Activated naive CD8-positive, alpha-beta T cell (primary cell): ENCODE results near the gene OR52A1.
"Not testable (repeated sequence)": the region's sequence is repeated elsewhere in the genome, so short reads cannot be mapped to it uniquely, and the experiment has no call there.

Experiments used
- H3K27ac Mint-ChIP-seq: one replicate; pipeline ENCODE4 v1.8.0; 2021; ENCODE audit warnings: mixed read lengths
- H3K27me3 Mint-ChIP-seq: one replicate; pipeline ENCODE4 v1.8.0; 2021; ENCODE audit warnings: mixed read lengths
- H3K36me3 Mint-ChIP-seq: one replicate; pipeline ENCODE4 v1.8.0; 2021; ENCODE audit warnings: mixed read lengths
- H3K4me1 Mint-ChIP-seq: one replicate; pipeline ENCODE4 v1.8.0; 2021; ENCODE audit warnings: low read depth, mixed read lengths
- H3K4me3 Mint-ChIP-seq: one replicate; pipeline ENCODE4 v1.8.0; 2021; ENCODE audit warnings: mild to moderate bottlenecking, mixed read lengths
- H3K9me3 Mint-ChIP-seq: one replicate; pipeline ENCODE4 v1.8.0; 2021; ENCODE audit warnings: low read depth, mixed read lengths

The OR52A1 gene

DNA sequence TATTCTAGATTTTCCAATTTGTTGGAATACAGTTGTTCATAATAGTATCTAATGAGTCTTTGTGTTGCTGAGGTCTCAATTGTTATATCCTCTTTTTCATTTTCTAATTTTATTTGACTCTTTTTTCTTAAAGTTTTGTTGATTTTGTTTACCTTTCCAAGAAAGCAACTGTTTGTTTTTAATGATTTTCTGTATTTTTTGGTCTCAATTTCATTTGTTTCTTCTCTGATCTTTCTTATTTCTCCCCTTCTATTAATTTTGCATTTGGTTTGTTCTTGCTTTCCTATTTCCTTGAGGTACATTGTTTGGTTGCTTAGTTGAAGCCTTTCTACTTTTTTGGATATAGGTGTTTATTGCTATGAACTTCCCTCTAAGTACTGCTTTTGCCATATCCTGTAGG, 5.2 kb upstream of the OR52A1 start:
- Mint-ChIP-seq H3K36me3 (no peaks in the 10 kb centered on the region), H3K9me3 (peaks cover 4% of the 10 kb centered on the region), H3K27ac (no peak overlapping the region), H3K4me3 (no peak overlapping the region), H3K27me3 (no peaks in the 10 kb centered on the region), H3K4me1 (no peaks in the 10 kb centered on the region)

DNA sequence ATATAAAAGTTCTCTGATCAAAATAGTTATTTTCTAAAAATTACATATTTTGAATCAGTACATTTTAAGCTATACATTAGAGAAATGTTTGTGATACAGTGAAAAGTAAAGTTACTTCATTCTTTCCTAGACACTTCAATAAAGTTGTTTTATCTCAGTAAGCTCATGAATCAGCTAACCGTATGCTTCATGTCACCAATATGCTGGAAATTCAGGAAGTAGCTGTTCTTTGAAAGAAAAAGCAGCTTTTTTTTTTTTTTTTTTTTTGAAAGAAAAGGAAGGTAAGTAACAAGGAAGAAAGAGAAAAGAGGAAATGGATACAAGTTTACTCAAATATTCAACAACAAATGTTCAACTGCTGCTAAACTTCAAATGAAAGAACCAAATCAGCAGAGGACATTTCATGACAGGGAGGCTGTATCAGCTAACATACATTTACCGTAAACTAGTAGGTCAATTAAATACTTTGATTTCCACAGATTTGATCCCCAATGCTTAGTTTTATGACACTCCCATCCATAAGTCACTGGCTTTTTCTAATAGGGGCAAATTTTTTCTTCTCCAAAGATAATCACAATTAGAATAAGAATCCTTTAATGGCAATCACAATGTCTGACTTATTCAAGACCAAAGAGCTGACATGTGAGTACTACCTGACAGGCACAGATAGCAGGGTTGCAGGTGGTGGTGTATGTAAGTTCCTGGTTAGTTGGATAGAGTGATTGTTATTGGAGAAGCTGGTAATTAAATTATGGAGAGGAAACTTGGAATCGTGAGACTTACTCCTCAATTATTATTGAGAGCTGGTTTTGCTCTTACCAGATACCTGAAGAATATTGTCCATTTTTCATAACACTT, 754 bp downstream of the OR52A1 start:
- Mint-ChIP-seq H3K4me3 (no peak overlapping the region), H3K9me3 (no peaks in the 10 kb centered on the region), H3K27me3 (no peaks in the 10 kb centered on the region), H3K27ac (no peak overlapping the region), H3K36me3 (no peaks in the 10 kb centered on the region), H3K4me1 (no peaks in the 10 kb centered on the region)

DNA sequence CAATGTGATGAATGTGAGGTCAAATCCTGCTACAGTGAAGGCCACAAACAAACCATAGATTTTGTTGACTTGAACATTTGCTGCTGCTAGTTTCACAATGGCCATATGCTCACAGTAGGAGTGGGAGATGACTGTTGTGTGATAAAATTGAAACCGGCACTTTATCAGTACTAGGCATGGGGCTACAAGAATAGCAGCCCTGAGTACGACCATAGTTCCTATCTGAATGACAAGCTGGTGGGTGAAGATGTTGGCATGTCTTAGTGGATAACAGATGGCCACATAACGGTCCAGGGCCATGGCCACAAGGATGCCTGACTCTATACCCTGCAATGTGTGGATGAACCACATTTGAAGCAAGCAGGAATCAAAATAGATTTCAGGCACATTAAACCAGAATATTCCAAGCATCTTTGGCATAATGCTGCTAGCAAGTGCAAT, 2.8 kb downstream of the OR52A1 start:
- H3K4me1 Mint-ChIP-seq = no peaks in the 10 kb centered on the region
- no peaks in the 10 kb centered on the region for H3K36me3 Mint-ChIP-seq
- no peak overlapping the region for H3K27ac Mint-ChIP-seq
- no peak overlapping the region for H3K4me3 Mint-ChIP-seq
- no peaks in the 10 kb centered on the region for H3K9me3 Mint-ChIP-seq
- no peaks in the 10 kb centered on the region for H3K27me3 Mint-ChIP-seq

DNA sequence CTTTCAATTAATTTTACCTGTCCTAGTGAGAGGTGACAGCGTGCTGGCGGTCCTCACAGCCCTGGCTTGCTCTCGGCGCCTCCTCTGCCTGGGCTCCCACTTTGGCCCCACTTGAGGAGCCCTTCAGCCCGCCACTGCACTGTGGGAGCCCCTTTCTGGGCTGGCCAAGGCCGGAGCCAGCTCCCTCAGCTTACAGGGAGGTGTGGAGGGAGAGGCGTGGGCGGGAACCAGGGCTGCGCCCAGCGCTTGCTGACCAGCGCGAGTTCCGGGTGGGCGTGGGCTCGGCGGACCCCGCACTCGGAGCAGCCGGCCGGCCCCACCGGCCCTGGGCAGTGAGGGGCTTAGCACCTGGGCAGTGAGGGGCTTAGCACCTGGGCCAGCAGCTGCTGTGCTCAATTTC, 10.4 kb downstream of the OR52A1 start:
- not testable (repeated sequence) for H3K9me3 Mint-ChIP-seq, H3K36me3 Mint-ChIP-seq, H3K4me3 Mint-ChIP-seq, H3K27me3 Mint-ChIP-seq, H3K27ac Mint-ChIP-seq, H3K4me1 Mint-ChIP-seq

- Mint-ChIP-seq H3K36me3 (no peaks in the 10 kb centered on the region), H3K27me3 (peaks cover 3% of the 10 kb centered on the region), H3K4me3 (no peak within 1 kb of the TSS), H3K9me3 (no peaks in the 10 kb centered on the region), H3K27ac (no peak within 1 kb of the TSS), H3K4me1 (no peaks in the 10 kb centered on the region)
Observed at GRCh38 chr11:5137996-5138395, 16.6 kb downstream of the OR52A1 start, which contains the start of gene OR52A5. Gene OR52A5, minus strand, starts transcription at chr11:5138356. Its CDS starts 5,714 bp downstream, at chr11:5132642.

DNA sequence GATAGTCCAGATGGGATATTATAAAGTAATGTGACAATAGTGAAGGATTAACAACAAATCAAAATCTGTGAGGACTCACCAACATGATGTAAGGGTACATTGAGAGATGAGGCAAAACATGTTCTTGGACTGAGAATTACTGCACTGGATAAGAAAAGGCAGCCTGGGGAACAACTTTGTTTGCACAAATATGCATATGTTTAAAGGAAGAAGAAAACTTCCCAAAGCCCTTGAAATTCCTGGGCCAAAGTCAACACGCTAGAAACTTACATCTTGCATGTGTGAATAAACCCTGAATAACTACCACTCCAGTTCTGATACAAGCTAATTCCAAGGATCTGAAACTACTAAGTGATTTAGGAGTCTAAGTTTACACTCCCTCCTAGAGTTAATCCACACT, 17.5 kb downstream of the OR52A1 start:
- peaks cover 3% of the 10 kb centered on the region for H3K27me3 Mint-ChIP-seq
- no peaks in the 10 kb centered on the region for H3K36me3 Mint-ChIP-seq
- no peak overlapping the region for H3K4me3 Mint-ChIP-seq
- H3K9me3 Mint-ChIP-seq = no peaks in the 10 kb centered on the region
- no peak overlapping the region for H3K27ac Mint-ChIP-seq
- H3K4me1 Mint-ChIP-seq = no peaks in the 10 kb centered on the region

DNA sequence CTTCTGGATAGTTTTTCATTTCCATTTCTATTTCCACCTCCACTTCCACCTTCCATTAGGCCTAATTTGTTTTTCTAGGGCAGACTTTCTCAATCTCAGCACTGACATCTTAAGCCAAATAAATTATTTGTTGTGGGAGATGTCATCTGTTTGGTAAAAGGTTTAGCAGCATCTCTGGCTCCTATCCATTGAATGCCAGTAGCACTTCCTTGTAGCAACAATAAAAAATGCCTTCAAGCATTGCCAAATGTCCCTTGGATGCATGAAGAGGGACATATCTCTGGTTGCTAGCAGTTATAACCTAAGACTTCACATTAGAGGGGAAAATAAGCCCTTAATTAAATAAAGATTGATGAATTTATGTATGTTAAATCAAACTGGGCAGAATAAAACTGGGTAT, 18.3 kb downstream of the OR52A1 start:
- Mint-ChIP-seq H3K4me1 (no peaks in the 10 kb centered on the region), H3K27ac (no peak overlapping the region), H3K4me3 (no peak overlapping the region), H3K36me3 (no peaks in the 10 kb centered on the region), H3K9me3 (no peaks in the 10 kb centered on the region), H3K27me3 (peaks cover 3% of the 10 kb centered on the region)

DNA sequence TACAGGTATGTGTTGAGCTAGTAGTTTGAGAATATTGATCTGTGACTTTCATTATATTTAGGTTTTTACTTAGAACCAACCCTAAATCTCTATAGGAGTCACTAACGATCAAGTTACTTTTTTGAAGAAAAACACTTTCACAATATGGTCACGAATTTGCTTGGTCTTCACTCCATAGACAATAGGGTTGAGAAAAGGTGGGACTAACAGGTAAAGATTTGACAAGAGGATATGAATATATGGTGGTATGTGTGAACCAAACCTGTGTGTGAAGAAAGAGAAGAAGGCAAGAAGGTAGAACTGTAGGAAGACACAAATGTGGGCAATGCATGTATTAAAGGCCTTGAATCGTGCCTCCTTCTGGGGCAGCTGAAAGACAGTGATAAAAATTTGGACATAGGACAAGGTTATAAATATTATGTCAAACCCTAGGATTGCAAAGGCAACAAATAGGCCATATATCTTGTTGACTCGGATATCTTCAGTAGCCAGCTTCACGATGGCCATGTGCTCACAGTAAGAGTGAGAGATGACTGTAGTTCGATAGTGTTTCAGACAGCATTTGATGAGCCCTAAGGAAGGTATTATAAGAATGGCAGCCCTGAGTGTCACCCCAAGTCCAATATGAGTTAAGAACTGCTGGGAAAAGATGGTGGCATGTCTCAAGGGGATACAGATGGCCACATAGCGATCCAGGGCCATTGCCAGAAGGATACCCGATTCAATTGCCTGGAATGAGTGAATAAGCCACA, 22.8 kb downstream of the OR52A1 start:
- Mint-ChIP-seq H3K36me3 (no peaks in the 10 kb centered on the region), H3K4me3 (no peak overlapping the region), H3K27me3 (peaks cover 2% of the 10 kb centered on the region)

DNA sequence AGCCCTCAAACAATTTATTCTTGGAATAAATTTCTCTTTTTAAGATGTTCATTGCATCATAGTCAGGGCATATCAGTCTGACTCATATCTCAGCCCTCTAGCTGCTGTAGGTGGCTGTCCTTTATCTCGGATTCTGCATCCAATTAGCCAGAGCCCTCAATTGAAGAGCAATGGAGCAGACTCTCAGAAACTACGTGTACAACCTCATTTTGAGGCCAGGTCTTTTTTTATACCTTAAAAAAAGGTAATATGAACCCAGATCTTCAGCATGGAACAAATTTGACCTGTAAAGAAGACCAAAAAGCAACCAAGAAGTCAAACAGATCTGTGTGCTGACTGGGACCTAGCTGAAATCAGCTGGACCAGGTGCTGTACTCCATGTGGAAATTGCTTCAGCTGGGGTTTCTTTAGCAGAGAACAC, 25.1 kb downstream of the OR52A1 start:
- no peaks in the 10 kb centered on the region for H3K4me1 Mint-ChIP-seq
- H3K36me3 Mint-ChIP-seq = no peaks in the 10 kb centered on the region
- H3K4me3 Mint-ChIP-seq = no peak overlapping the region
- no peaks in the 10 kb centered on the region for H3K9me3 Mint-ChIP-seq
- no peak overlapping the region for H3K27ac Mint-ChIP-seq
- H3K27me3 Mint-ChIP-seq = no peaks in the 10 kb centered on the region

More for the DNA sequence above, 22.8 kb downstream of the OR52A1 start:
- Mint-ChIP-seq H3K9me3 (no peaks in the 10 kb centered on the region), H3K4me1 (no peaks in the 10 kb centered on the region), H3K27ac (no peak overlapping the region)

GRCh38 chr11:5124891-5125620, 29.5 kb downstream of the OR52A1 start:
- Mint-ChIP-seq H3K4me3 (no peak overlapping the region), H3K36me3 (no peaks in the 10 kb centered on the region), H3K27ac (no peak overlapping the region), H3K4me1 (no peaks in the 10 kb centered on the region), H3K9me3 (no peaks in the 10 kb centered on the region), H3K27me3 (peaks cover 4% of the 10 kb centered on the region)

DNA sequence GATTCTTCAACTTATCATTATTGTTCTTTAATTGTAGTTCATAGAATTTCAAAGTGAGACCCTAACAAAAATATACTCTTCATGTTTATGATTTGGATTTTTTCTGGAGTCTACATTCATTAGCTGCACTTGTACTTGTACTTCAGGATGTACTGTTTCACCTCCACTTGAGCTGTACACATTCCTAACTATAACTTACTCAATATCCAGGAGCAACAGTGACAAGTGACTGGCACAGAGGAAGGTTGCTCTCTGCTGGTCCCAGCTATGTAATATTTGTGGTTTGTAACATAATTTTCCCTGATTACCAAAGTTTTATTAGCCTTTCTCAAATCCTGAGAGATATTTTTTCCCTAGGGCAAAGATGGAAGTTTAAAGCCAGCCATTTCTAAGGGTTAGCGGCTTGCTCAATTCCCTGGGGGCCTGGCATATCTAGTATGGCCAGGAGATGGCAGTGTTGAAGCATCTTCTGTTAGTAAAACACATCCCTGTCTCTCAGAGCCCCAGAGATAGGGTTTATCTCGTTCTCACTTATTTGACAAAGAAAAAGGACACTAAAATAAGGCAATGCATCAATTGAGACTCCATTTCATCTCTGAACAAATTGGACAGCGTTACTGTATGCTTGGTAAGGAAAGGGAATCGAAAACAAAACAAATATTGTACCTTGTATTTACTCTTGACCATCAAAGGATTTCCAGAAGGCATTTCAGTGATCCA, 30.6 kb downstream of the OR52A1 start:
- H3K4me3 Mint-ChIP-seq = no peak overlapping the region
- no peaks in the 10 kb centered on the region for H3K4me1 Mint-ChIP-seq
- no peaks in the 10 kb centered on the region for H3K9me3 Mint-ChIP-seq
- H3K36me3 Mint-ChIP-seq = no peaks in the 10 kb centered on the region
- H3K27ac Mint-ChIP-seq = no peak overlapping the region
- peaks cover 6% of the 10 kb centered on the region for H3K27me3 Mint-ChIP-seq

GRCh38 chr11:5118893-5119292, 35.7 kb downstream of the OR52A1 start:
- Mint-ChIP-seq H3K27ac (no peak overlapping the region), H3K36me3 (no peaks in the 10 kb centered on the region), H3K27me3 (peaks cover 17% of the 10 kb centered on the region), H3K4me3 (no peak overlapping the region), H3K4me1 (no peaks in the 10 kb centered on the region), H3K9me3 (peaks cover 4% of the 10 kb centered on the region)

- peaks cover 16% of the 10 kb centered on the region for H3K27me3 Mint-ChIP-seq
- H3K4me1 Mint-ChIP-seq = no peaks in the 10 kb centered on the region
- H3K36me3 Mint-ChIP-seq = no peaks in the 10 kb centered on the region
- no peak overlapping the region for H3K4me3 Mint-ChIP-seq
- peaks cover 4% of the 10 kb centered on the region for H3K9me3 Mint-ChIP-seq
- H3K27ac Mint-ChIP-seq = no peak overlapping the region
Observed at GRCh38 chr11:5117588-5117987, 37.0 kb downstream of the OR52A1 start.

DNA sequence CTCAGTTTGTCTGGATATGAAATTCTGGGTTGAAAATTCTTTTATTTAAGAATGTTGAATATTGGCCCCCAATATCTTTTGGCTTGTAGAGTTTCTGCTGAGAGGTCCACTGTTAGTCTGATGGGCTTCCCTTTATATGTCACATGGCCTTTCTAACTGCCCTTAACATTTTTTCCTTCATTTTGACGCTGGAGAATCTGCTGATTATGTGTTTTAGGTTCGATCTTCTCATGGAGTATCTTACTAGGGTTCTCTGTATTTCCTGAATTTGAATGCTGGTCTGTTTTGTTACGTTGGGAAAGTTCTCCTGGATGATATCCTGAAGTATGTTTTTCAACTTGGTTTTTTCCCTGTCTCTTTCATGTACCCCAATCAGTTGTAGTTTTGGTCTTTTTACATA, 39.2 kb downstream of the OR52A1 start:
- no peaks in the 10 kb centered on the region for H3K36me3 Mint-ChIP-seq
- H3K4me3 Mint-ChIP-seq = no peak overlapping the region
- H3K9me3 Mint-ChIP-seq = peaks cover 4% of the 10 kb centered on the region
- H3K4me1 Mint-ChIP-seq = no peaks in the 10 kb centered on the region
- peaks cover 16% of the 10 kb centered on the region for H3K27me3 Mint-ChIP-seq
- H3K27ac Mint-ChIP-seq = no peak overlapping the region
